GM19238 (cell line): Measurements from ENCODE around the gene DPEP1.
"Not testable (repeated sequence)": the region's sequence is repeated elsewhere in the genome, so short reads cannot be mapped to it uniquely, and the experiment has no call there.

Source experiments
- DNase-seq: peaks from one replicate; pipeline ENCODE4 v3.0.0; 2011; ENCODE audit warnings: low spot score; ENCODE audit not compliant: insufficient read length

DPEP1 gene

GRCh38 chr16:89577055-89577759 is 36.2 kb upstream of the DPEP1 start:
- DNase-seq: no peak

- no peak for DNase-seq
These were observed 34.1 kb upstream of the DPEP1 start for GRCh38 chr16:89579351-89579750.

- no peak for DNase-seq
These were observed 32.3 kb upstream of the DPEP1 start for GRCh38 chr16:89581045-89581695.

GRCh38 chr16:89581861-89582563 is 31.4 kb upstream of the DPEP1 start:
- DNase-seq: no peak

GRCh38 chr16:89582614-89583196 is 30.7 kb upstream of the DPEP1 start:
- DNase-seq: no peak

- DNase-seq: no peak
These were observed 30.1 kb upstream of the DPEP1 start for GRCh38 chr16:89583197-89583894.

GRCh38 chr16:89583895-89584644 is 29.4 kb upstream of the DPEP1 start:
- no peak for DNase-seq

GRCh38 chr16:89584768-89585549 is 28.5 kb upstream of the DPEP1 start:
- no peak for DNase-seq

GRCh38 chr16:89586218-89586617 is 27.2 kb upstream of the DPEP1 start:
- DNase-seq: no peak

GRCh38 chr16:89586853-89587252 is 26.6 kb upstream of the DPEP1 start:
- DNase-seq: no peak

GRCh38 chr16:89587676-89588075 is 25.8 kb upstream of the DPEP1 start:
- DNase-seq: not testable (repeated sequence)

- no peak for DNase-seq
These were observed 24.9 kb upstream of the DPEP1 start for GRCh38 chr16:89588413-89589109.

- DNase-seq: no peak
These were observed 24.1 kb upstream of the DPEP1 start for GRCh38 chr16:89589241-89589926.

GRCh38 chr16:89593841-89594240 is 19.6 kb upstream of the DPEP1 start:
- DNase-seq: no peak

- DNase-seq: no peak
These were observed 17.9 kb upstream of the DPEP1 start for GRCh38 chr16:89595330-89596060.

GRCh38 chr16:89596061-89596689 is 17.3 kb upstream of the DPEP1 start:
- no peak for DNase-seq

- DNase-seq: no peak
These were observed 16.3 kb upstream of the DPEP1 start for GRCh38 chr16:89596957-89597649.
